Gastroesophageal sphincter (tissue), 4 donors: ENCODE measurements around the gene ARHGAP24. TPM values are rescaled to one million over a fixed set of nuclear protein-coding genes. Genes with fewer than 3 reads are reported as not detected.

Experiments used
- ATAC-seq: fragments of 150-250 bp; one replicate; pipeline ENCODE4 v1.9.1; 2016; ENCODE audit warnings: mild to moderate bottlenecking, moderate library complexity
- H3K27ac ChIP-seq, 4 donors: fragments of 200-600 bp; sonication (generic) in 3 of 4; 1 replicate in 3 of 4; 2 replicates in 1 of 4; pipeline ENCODE4 v1.5.1; 2016 to 2019
- H3K27me3 ChIP-seq: fragments of 200-600 bp; sonication (generic); one replicate; pipeline ENCODE4 v1.5.1; 2019
- H3K36me3 ChIP-seq, 2 donors: fragments of 200-600 bp; sonication (generic); one replicate each; pipeline ENCODE4 v1.5.1; 2019; ENCODE audit warnings: control low read depth in 1 of 2
- H3K4me1 ChIP-seq, 3 donors: fragments of 200-600 bp; sonication (generic); 1 replicate in 2 of 3; 2 replicates in 1 of 3; pipeline ENCODE4 v1.5.1; 2016 to 2019; ENCODE audit warnings: control low read depth in 2 of 3
- H3K4me3 ChIP-seq, 2 donors: fragments of 200-600 bp; sonication (generic); one replicate each; pipeline ENCODE4 v1.5.1; 2019; ENCODE audit warnings: mild to moderate bottlenecking in 1 of 2, moderate library complexity in 1 of 2
- H3K9me3 ChIP-seq, 3 donors: fragments of 200-600 bp; sonication (generic); one replicate each; pipeline ENCODE4 v1.5.1; 2017 to 2019; ENCODE audit warnings: control low read depth in 2 of 3
- EP300 ChIP-seq: sonication (generic); formaldehyde crosslinking; IDR thresholded peaks from one replicate; pipeline ENCODE4 v1.6.1; 2017; ENCODE audit warnings: antibody characterized with exemption, mild to moderate bottlenecking
- POLR2A ChIP-seq, 2 donors: fragments of 450-650 bp; IDR thresholded peaks; one replicate each; pipeline ENCODE4 v1.6.1; 2017; ENCODE audit warnings: antibody characterized with exemption in 2 of 2, mild to moderate bottlenecking in 2 of 2, moderate library complexity in 1 of 2
- POLR2AphosphoS5 ChIP-seq: sonication (generic); formaldehyde crosslinking; IDR thresholded peaks from one replicate; pipeline ENCODE4 v1.6.1; 2017; ENCODE audit warnings: antibody characterized with exemption
- WGBS, 2 donors: methylation state at CpG; one replicate each; pipeline ENCODE4 v1.1.5; 2018; ENCODE audit warnings: low coverage in 1 of 2; 5-methylcytosine and 5-hydroxymethylcytosine counted together
- total RNA-seq, 4 donors: library from RNA; depleted of rRNA; stranded (reverse); fragments of >200 nt; gene quantifications; one replicate each; pipeline ENCODE4 v1.1.0, GENCODE V29; 2016
- TF ChIP-seq, protein P1 (sequence below), 4 experiments: fragments of 200-600 bp in 2 of 4; fragments of 450-650 bp in 2 of 4; sonication (generic) in 1 of 4; IDR thresholded peaks; one replicate each; pipeline ENCODE4 v1.5.1; 2017 to 2019; ENCODE audit warnings: antibody characterized with exemption in 4 of 4, mild to moderate bottlenecking in 2 of 4, moderate library complexity in 2 of 4

Gene ARHGAP24
- total RNA-seq, 4 donors from 2014 or later, result 24.4 to 38.6 (median 34.3) TPM

DNA sequence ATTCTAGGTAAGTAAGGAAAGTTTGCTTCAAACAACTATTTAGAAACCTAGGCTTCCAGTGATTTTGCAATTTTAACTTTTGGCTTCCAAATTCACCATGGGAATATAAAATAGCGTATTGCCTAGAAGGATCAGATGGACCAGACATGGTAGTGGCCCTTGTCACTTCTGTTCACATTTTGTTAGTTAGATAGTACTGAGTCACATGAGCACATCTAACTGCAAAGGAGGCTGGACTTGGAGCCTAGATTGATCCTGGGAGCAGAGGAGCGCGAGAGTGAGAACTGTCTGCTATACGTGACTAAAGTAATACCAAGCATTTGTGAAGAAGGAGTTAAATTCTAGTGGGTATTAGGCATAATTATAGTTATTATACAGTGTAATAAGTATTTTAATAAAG, 102.4 kb downstream of the ARHGAP24 start:
- TF ChIP-seq POLR2A (IDR thresholded peaks at IDR 0.05) (no peak), EP300 (no peak), POLR2AphosphoS5 (no peak)
- TF ChIP-seq, protein P1, sequence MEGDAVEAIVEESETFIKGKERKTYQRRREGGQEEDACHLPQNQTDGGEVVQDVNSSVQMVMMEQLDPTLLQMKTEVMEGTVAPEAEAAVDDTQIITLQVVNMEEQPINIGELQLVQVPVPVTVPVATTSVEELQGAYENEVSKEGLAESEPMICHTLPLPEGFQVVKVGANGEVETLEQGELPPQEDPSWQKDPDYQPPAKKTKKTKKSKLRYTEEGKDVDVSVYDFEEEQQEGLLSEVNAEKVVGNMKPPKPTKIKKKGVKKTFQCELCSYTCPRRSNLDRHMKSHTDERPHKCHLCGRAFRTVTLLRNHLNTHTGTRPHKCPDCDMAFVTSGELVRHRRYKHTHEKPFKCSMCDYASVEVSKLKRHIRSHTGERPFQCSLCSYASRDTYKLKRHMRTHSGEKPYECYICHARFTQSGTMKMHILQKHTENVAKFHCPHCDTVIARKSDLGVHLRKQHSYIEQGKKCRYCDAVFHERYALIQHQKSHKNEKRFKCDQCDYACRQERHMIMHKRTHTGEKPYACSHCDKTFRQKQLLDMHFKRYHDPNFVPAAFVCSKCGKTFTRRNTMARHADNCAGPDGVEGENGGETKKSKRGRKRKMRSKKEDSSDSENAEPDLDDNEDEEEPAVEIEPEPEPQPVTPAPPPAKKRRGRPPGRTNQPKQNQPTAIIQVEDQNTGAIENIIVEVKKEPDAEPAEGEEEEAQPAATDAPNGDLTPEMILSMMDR (IDR thresholded peaks at IDR 0.05), result no peak
- Histone ChIP-seq H3K4me3 (no peak overlapping the region), H3K4me1 (no peaks in the 10 kb centered on the region), H3K9me3 (no peaks in the 10 kb centered on the region), H3K27ac (no peak overlapping the region), H3K36me3 (no peaks in the 10 kb centered on the region), H3K27me3 (no peaks in the 10 kb centered on the region)
- WGBS, 2 donors, result 75 to 78% methylated on average over 4 of the region's 4 CpGs
- no peak for ATAC-seq

GRCh38 chr4:85579942-85580341, 105.0 kb downstream of the ARHGAP24 start:
- TF ChIP-seq EP300, result no peak
- TF ChIP-seq, protein P1 (IDR thresholded peaks at IDR 0.05), result no peak
- no peaks in the 10 kb centered on the region for H3K27me3 ChIP-seq
- H3K4me3 ChIP-seq, result no peak overlapping the region
- no peak for ATAC-seq
- H3K9me3 ChIP-seq, result no peaks in the 10 kb centered on the region
- WGBS, 2 donors, result 67 to 80% methylated on average over 1 of the region's 2 CpGs
- no peaks in the 10 kb centered on the region for H3K4me1 ChIP-seq
- no peaks in the 10 kb centered on the region for H3K36me3 ChIP-seq
- H3K27ac ChIP-seq, result no peak overlapping the region

GRCh38 chr4:85580489-85580888, 105.5 kb downstream of the ARHGAP24 start:
- Histone ChIP-seq H3K27me3 (no peaks in the 10 kb centered on the region), H3K9me3 (no peaks in the 10 kb centered on the region), H3K36me3 (no peaks in the 10 kb centered on the region), H3K27ac (no peak overlapping the region), H3K4me3 (no peak overlapping the region), H3K4me1 (no peaks in the 10 kb centered on the region)
- 92% methylated on average over 3 to 5 of the region's 5 CpGs for WGBS, 2 donors
- no peak for ATAC-seq
- TF ChIP-seq POLR2A (IDR thresholded peaks at IDR 0.05) (no peak), POLR2AphosphoS5 (no peak), EP300 (no peak)
- TF ChIP-seq, protein P1 (IDR thresholded peaks at IDR 0.05), result no peak

GRCh38 chr4:85587952-85588351, 113.0 kb downstream of the ARHGAP24 start:
- no peak overlapping the region for H3K4me3 ChIP-seq
- H3K9me3 ChIP-seq, result no peaks in the 10 kb centered on the region
- H3K4me1 ChIP-seq, result no peaks in the 10 kb centered on the region
- no peak for ATAC-seq
- H3K27ac ChIP-seq, result no peak overlapping the region
- WGBS, 2 donors, result 62 to 75% methylated on average over 1 of the region's 1 CpG
- H3K27me3 ChIP-seq, result no peaks in the 10 kb centered on the region
- TF ChIP-seq, protein P1 (IDR thresholded peaks at IDR 0.05), result no peak
- no peak for TF ChIP-seq POLR2A (IDR thresholded peaks at IDR 0.05)
- TF ChIP-seq POLR2AphosphoS5, result no peak
- no peak for TF ChIP-seq EP300
- no peaks in the 10 kb centered on the region for H3K36me3 ChIP-seq

GRCh38 chr4:85591406-85592098, 116.6 kb downstream of the ARHGAP24 start:
- H3K9me3 ChIP-seq, result no peaks in the 10 kb centered on the region
- 58 to 76% methylated on average over 3 of the region's 3 CpGs for WGBS, 2 donors
- ATAC-seq, result no peak
- no peak overlapping the region for H3K4me3 ChIP-seq
- TF ChIP-seq, protein P1 (IDR thresholded peaks at IDR 0.05), result no peak
- TF ChIP-seq POLR2A (IDR thresholded peaks at IDR 0.05) (no peak), POLR2AphosphoS5 (no peak), EP300 (no peak)
- H3K27ac ChIP-seq, result no peak overlapping the region
- H3K4me1 ChIP-seq, result no peaks in the 10 kb centered on the region
- H3K36me3 ChIP-seq, result no peaks in the 10 kb centered on the region
- H3K27me3 ChIP-seq, result no peaks in the 10 kb centered on the region
